Right lobe of liver (tissue), 6 donors: ENCODE results near the gene RPP25. TPM values are rescaled to one million over a fixed set of nuclear protein-coding genes. Genes with fewer than 3 reads are reported as not detected.
"Not testable (repeated sequence)": the region's sequence is repeated elsewhere in the genome, so short reads cannot be mapped to it uniquely, and the experiment has no call there.

Source experiments
- ATAC-seq, 4 donors: fragments of 200-7000 bp; cut with Tn5 transposase; one replicate each; pipeline ENCODE4 v1.9.1; 2020; ENCODE audit warnings: mild to moderate bottlenecking in 4 of 4, moderate library complexity in 4 of 4
- DNase-seq, 3 donors: peaks; one replicate each; pipeline ENCODE4 v3.0.0-alpha.2; 2020
- H3K27ac ChIP-seq, 3 donors: fragments of 200-600 bp; one replicate each; pipeline ENCODE4 v1.8.0; 2022
- H3K27me3 ChIP-seq, 2 donors: fragments of 200-600 bp; one replicate each; pipeline ENCODE4 v1.8.0; 2022
- H3K36me3 ChIP-seq, 4 donors: fragments of 200-600 bp; sonication (generic) in 1 of 4; one replicate each; pipeline versions ENCODE4 v1.5.1 to v1.8.0; 2017 to 2022; ENCODE audit warnings: control low read depth in 1 of 4
- H3K4me1 ChIP-seq, 4 donors: fragments of 200-600 bp; sonication (generic) in 1 of 4; one replicate each; pipeline versions ENCODE4 v1.5.1 to v1.8.0; 2017 to 2022; ENCODE audit warnings: control low read depth in 1 of 4
- H3K4me3 ChIP-seq, 3 donors: fragments of 200-600 bp; one replicate each; pipeline ENCODE4 v1.8.0; 2022
- H3K9me3 ChIP-seq, 4 donors: fragments of 200-600 bp; sonication (generic) in 1 of 4; one replicate each; pipeline versions ENCODE4 v1.5.1 to v1.8.0; 2017 to 2022; ENCODE audit warnings: control low read depth in 1 of 4
- POLR2A ChIP-seq: fragments of 450-650 bp; IDR thresholded peaks from one replicate; pipeline ENCODE4 v1.6.1; 2017; ENCODE audit warnings: antibody characterized with exemption, mild to moderate bottlenecking
- WGBS: methylation state at CpG from one replicate; pipeline ENCODE4 v1.1.6; 2018; ENCODE audit warnings: low coverage, low lambda C conversion rate; ENCODE audit not compliant: insufficient coverage; ENCODE audit errors: missing lambda C conversion rate; 5-methylcytosine and 5-hydroxymethylcytosine counted together
- intact Hi-C, 2 donors: fragments of 100-400 bp; cut with DNase I; formaldehyde crosslinking; loops; one replicate each; pipeline versions ENCODE4 v1.11.2 to v1.14.1; 2022
- total RNA-seq, 6 experiments: library from RNA; depleted of rRNA in 2 of 6; stranded (reverse); fragments of >200 nt in 2 of 6; fragmentation: NEBNext Ultra II Directional in 3 of 6; extraction: Animal tissue kit (Norgen Biotek cat#: 25700) in 3 of 6; gene quantifications; one replicate each; pipeline versions ENCODE4 v1.1.0 to v1.2.4, GENCODE V29; 2016 to 2023
- TF ChIP-seq, protein P1 (sequence below), 4 donors: fragments of 200-600 bp in 3 of 4; fragments of 450-650 bp in 1 of 4; IDR thresholded peaks; one replicate each; pipeline versions ENCODE4 v1.5.1 to v1.8.0; 2016 to 2022; ENCODE audit warnings: antibody characterized with exemption in 4 of 4, mild to moderate bottlenecking in 2 of 4
- donor health status: DM: no; HTN: yes; CAD: no.
- donor health status: DM: no; HTN: no; CAD: no.
- donor health status: DM: no; HTN: no; CAD: no.
- donor health status: DM: no; HTN: yes; CAD: no.
- donor health status: DM: no; HTN: yes; CAD: no.

Gene RPP25
- total RNA-seq, 6 experiments from 2014 or later = 1.5 to 8.5 (median 2.4) TPM

DNA sequence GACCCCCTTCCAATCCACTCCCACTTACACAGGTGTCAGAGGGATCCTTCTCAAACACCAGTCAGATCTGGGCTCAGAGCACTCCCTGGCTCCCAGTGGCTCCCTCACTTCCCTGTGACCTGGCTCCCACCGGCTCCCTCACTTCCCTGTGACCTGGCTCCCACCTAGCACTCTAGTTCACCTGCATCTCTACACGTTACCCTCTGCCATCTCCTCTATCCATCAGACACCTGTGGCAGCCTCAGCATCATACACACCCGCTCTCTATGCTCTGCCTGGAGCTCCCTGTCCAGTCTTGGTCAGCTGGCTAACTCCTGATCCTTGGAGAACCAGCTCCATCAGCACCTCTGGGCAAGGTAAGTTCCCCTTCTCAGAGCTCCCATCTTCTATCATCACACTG lies 5.6 kb downstream of the RPP25 start:
- DNase-seq = no peak
- no peaks in the 10 kb centered on the region for H3K27me3 ChIP-seq
- no peaks in the 10 kb centered on the region for H3K9me3 ChIP-seq
- H3K4me1 ChIP-seq = peaks cover 0 to 2% (median 0%) of the 10 kb centered on the region in 4 donors
- H3K27ac ChIP-seq = no peak overlapping the region
- TF ChIP-seq, protein P1, sequence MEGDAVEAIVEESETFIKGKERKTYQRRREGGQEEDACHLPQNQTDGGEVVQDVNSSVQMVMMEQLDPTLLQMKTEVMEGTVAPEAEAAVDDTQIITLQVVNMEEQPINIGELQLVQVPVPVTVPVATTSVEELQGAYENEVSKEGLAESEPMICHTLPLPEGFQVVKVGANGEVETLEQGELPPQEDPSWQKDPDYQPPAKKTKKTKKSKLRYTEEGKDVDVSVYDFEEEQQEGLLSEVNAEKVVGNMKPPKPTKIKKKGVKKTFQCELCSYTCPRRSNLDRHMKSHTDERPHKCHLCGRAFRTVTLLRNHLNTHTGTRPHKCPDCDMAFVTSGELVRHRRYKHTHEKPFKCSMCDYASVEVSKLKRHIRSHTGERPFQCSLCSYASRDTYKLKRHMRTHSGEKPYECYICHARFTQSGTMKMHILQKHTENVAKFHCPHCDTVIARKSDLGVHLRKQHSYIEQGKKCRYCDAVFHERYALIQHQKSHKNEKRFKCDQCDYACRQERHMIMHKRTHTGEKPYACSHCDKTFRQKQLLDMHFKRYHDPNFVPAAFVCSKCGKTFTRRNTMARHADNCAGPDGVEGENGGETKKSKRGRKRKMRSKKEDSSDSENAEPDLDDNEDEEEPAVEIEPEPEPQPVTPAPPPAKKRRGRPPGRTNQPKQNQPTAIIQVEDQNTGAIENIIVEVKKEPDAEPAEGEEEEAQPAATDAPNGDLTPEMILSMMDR (IDR thresholded peaks at IDR 0.05) = no peak
- TF ChIP-seq POLR2A = no peak
- no peaks in the 10 kb centered on the region for H3K36me3 ChIP-seq
- ATAC-seq = no peak
- H3K4me3 ChIP-seq = no peak overlapping the region
- WGBS = 61% methylated on average over 3 of the region's 3 CpGs
- intact Hi-C loops = no loop called here

DNA sequence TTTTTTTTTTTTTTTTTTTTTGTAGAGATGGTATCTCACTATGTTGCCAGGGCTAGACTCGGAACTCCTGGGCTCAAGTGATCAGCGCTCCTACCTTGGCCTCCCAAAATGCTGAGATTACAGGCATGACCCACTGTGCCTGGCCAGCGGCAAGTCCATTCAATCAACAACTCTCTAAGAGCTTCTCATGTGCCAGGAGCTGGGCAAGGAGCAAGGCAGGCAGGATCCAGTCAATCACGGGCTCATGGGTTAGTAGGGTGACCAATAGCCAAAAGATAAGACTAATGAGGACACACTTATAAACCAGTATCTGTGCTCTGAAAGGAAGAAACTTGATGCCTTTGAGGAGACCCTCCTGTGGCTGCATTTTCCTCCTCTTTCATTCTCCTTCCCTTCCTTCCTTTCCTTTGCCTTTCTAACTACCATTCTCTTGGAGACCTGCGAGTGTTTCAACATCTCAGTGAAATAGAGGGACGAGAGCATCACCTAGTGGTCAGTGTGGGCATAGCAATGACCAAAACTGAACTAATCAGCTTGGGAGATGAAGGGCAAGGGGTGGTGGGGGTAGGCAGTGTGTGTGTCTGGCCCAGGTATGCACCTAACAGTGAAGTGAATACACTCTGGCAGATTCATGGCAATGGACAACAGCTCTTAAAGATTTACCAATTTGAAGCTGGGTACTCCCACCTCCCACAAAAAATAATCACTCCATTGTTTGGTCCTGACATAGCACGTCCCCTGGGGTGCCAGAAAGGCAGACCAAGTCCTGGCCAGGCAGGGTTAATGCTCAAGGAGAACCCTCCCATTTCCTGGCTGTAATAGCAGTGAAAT lies 6.3 kb downstream of the RPP25 start:
- Histone ChIP-seq H3K27me3 (no peaks in the 10 kb centered on the region), H3K4me1 (no peaks in the 10 kb centered on the region), H3K9me3 (no peaks in the 10 kb centered on the region), H3K4me3 (no peak overlapping the region), H3K36me3 (no peaks in the 10 kb centered on the region), H3K27ac (no peak overlapping the region)
- no peak for TF ChIP-seq POLR2A
- TF ChIP-seq, protein P1 (IDR thresholded peaks at IDR 0.05) = peak; percentile 92 to 99 (median 94)
- ATAC-seq = peak; percentile 86 to 95 (median 90)
- WGBS = 42% methylated on average over 5 of the region's 7 CpGs
- intact Hi-C loops = no loop called here
- DNase-seq = peak in 2 of 3 donors; percentile 37 to 69

DNA sequence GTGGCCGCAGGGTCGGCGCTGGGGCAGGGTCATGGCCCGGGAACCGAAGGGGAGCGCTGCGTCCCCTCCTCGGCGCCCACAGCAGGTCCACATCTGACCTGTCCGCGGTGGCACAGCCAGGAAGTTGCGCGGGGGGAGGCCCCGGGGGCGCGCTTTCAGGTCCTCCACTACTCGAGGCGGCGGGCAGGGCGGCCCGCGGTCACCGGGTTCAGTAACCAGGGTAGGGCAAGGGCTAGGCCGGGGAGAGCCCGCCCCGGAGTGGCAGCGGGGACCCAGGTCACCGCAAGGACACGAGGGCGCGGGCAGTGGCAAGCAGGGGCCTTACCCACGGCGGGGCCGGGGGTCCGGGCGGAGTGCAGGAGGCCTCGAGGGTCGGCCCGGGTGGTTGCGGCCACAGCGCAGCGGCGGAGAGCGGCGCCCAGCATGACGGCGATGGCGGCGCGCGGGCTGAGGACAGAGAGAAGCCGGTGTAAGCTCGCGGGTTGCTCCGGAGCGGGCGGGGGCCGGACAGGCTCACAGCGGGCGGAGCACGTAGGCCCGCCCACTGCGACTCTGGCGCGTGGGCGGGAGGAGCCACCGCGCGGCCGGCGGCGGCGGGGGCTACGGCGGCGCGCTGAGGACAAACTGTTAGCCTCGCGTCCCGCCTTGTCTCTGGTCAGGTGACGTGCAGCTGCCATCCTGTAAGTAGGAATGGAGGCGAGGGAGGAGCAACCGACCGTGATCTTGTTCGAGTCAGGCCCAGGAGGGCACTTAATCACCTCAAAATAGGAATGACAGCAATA lies 18.8 kb downstream of the RPP25 start, which contains the start of gene COX5A:
Gene COX5A, minus strand, starts transcription at position 484 of the 782 bp plus-strand sequence. Its CDS starts 59 bp downstream, at position 425.
- WGBS = 0% methylated on average over 26 of the region's 85 CpGs
- TF ChIP-seq POLR2A = peak; percentile 96
- TF ChIP-seq, protein P1 (IDR thresholded peaks at IDR 0.05) = no peak
- intact Hi-C loops = no loop called here

DNA sequence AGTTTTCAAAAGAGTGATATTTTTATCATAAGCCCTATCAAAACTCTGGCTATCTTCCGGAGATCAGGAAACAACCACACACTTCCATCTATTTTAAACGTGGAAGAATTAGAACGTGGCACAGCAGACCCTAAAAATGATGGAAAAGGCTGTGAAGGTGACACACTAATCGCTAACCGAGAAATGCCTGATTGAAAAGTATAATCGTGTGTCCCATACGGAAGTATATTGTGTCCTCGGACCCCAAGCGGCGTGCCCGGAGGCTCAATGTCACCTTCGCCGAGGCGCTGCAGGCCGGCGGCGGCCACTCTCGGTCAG lies 19.3 kb downstream of the RPP25 start:
- 3% methylated on average over 14 of the region's 18 CpGs for WGBS
- Histone ChIP-seq H3K36me3 (no peaks in the 10 kb centered on the region), H3K4me1 (peaks cover 0 to 30% (median 10%) of the 10 kb centered on the region in 4 donors), H3K9me3 (no peaks in the 10 kb centered on the region), H3K27ac (peak overlapping the region; percentile 84 to 95 (median 95)), H3K27me3 (no peaks in the 10 kb centered on the region), H3K4me3 (peak overlapping the region; percentile 81 to 99 (median 99))
- ATAC-seq (no peak), DNase-seq (no peak)
- intact Hi-C loops = no loop called here
- TF ChIP-seq, protein P1 (IDR thresholded peaks at IDR 0.05) = no peak
- TF ChIP-seq POLR2A = no peak

More for the DNA sequence above, 18.8 kb downstream of the RPP25 start, which contains the start of gene COX5A:
- H3K4me3 ChIP-seq = peak within 1 kb of the TSS; percentile 81 to 99 (median 99)
- peaks cover 0 to 30% (median 10%) of the 10 kb centered on the region in 4 donors for H3K4me1 ChIP-seq
- H3K36me3 ChIP-seq = no peaks in the 10 kb centered on the region
- peak within 1 kb of the TSS; percentile 84 to 95 (median 95) for H3K27ac ChIP-seq
- no peaks in the 10 kb centered on the region for H3K9me3 ChIP-seq
- ATAC-seq = peak; percentile 94 to 98 (median 96)
- DNase-seq = peak; percentile 94 to 95 (median 94)
- no peaks in the 10 kb centered on the region for H3K27me3 ChIP-seq

DNA sequence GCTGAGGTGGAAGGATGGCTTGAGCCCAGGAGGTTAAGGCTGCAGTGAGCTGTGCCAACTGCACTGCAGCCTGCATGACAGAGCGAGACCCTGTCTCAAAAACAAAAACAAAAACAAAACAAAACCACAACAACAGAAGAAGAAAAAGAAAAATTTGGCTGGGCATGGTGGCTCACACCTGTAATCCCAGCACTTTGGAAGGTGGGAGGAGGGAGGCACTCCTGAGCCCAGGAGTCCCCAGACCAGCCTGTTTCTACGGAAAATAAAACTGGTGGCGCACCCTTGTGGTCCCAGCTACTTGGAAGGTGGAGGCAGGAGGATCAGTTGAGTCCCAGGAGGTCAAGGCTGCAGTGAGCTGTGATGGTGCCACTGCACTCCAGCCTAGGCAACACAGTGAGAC lies 21.4 kb downstream of the RPP25 start:
- H3K4me3 ChIP-seq, DNase-seq, H3K36me3 ChIP-seq, H3K27me3 ChIP-seq, ATAC-seq, H3K9me3 ChIP-seq, intact Hi-C loops: not testable (repeated sequence)
- 73% methylated on average over 2 of the region's 3 CpGs for WGBS
- Histone ChIP-seq H3K27ac (peak overlapping the region in 1 of 3 donors; percentile 24), H3K4me1 (peaks cover 0 to 30% (median 10%) of the 10 kb centered on the region in 4 donors)
